ENCODE measurements around the gene TMTC2.

Gene TMTC2

GRCh38 chr12:82805812-82806497 lies 119.2 kb downstream of the TMTC2 start:
- DNase-seq (ENCODE audit: low spot score) = no peak
- TF ChIP-seq, protein P1, sequence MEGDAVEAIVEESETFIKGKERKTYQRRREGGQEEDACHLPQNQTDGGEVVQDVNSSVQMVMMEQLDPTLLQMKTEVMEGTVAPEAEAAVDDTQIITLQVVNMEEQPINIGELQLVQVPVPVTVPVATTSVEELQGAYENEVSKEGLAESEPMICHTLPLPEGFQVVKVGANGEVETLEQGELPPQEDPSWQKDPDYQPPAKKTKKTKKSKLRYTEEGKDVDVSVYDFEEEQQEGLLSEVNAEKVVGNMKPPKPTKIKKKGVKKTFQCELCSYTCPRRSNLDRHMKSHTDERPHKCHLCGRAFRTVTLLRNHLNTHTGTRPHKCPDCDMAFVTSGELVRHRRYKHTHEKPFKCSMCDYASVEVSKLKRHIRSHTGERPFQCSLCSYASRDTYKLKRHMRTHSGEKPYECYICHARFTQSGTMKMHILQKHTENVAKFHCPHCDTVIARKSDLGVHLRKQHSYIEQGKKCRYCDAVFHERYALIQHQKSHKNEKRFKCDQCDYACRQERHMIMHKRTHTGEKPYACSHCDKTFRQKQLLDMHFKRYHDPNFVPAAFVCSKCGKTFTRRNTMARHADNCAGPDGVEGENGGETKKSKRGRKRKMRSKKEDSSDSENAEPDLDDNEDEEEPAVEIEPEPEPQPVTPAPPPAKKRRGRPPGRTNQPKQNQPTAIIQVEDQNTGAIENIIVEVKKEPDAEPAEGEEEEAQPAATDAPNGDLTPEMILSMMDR (IDR thresholded peaks at IDR 0.05; ENCODE audit: extremely low read depth, missing control alignments) = no peak

- TF ChIP-seq, protein P1 (IDR thresholded peaks at IDR 0.05; ENCODE audit: extremely low read depth, missing control alignments) = no peak
- no peak for DNase-seq (ENCODE audit: low spot score)
These were observed 120.5 kb downstream of the TMTC2 start for GRCh38 chr12:82807132-82807737.

- TF ChIP-seq, protein P1 (IDR thresholded peaks at IDR 0.05; ENCODE audit: extremely low read depth, missing control alignments) = no peak
- DNase-seq (ENCODE audit: low spot score) = no peak
These were observed 123.9 kb downstream of the TMTC2 start for GRCh38 chr12:82810568-82810967.

DNA sequence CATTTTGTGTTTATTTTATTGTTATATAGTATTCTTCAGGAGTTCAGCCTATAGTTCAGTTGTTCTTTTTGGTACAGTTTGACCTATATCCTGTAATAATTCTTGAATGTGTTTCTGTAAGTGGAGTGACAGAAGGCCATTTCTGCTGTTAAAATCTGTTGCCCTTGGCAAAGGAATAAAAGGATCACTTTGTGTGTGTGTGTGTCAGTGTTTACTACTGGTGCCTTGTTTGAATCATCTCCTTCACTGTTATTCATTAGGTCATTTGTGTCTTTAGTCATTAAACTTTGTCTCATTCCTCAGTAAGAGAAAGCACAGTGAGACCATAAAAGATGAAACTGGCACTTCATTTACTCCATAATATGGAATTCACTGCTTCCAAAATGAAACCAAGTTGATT lies 130.7 kb downstream of the TMTC2 start:
- no peak for DNase-seq (ENCODE audit: low spot score)
- TF ChIP-seq, protein P1 (IDR thresholded peaks at IDR 0.05; ENCODE audit: extremely low read depth, missing control alignments) = no peak

DNA sequence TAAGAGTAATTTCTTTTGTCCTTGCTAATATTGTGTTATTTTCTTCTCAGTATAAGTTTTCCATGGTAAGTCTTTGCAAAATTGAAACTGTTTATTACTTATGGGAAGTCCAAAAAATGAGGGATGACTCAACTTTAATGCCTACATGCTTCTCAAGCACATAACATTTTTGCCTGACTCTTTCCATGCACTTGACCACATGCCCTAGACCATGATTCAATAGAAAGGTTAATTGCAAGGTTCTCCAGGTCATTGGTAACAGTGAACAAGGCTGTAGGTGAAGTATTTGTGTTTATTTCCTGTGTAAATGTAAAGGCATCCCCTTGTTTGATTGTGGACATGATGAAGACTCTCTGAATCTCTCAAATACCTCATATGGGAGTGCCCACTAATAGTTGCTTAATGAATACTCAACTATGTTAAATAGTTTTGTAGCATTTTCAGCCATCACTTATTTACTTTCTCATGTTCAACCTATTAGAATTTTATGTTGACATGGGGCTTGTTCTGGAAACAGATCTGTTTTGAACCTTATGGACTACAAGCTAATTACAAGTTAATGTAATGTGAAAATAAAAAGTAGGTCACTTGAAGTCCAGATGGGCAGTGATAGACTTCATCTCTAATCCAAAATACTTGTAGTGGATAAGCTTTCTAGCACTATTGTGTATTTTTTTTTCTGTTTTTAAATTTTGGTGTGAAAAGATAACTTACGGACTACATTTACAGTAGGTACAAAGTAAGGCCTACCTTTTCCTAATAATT lies 131.7 kb downstream of the TMTC2 start:
- TF ChIP-seq, protein P1 (IDR thresholded peaks at IDR 0.05; ENCODE audit: extremely low read depth, missing control alignments) = no peak
- DNase-seq (ENCODE audit: low spot score) = no peak

- TF ChIP-seq, protein P1 (IDR thresholded peaks at IDR 0.05; ENCODE audit: extremely low read depth, missing control alignments) = no peak
- DNase-seq (ENCODE audit: low spot score) = no peak
These were observed 139.8 kb downstream of the TMTC2 start for GRCh38 chr12:82826505-82826904.

DNA sequence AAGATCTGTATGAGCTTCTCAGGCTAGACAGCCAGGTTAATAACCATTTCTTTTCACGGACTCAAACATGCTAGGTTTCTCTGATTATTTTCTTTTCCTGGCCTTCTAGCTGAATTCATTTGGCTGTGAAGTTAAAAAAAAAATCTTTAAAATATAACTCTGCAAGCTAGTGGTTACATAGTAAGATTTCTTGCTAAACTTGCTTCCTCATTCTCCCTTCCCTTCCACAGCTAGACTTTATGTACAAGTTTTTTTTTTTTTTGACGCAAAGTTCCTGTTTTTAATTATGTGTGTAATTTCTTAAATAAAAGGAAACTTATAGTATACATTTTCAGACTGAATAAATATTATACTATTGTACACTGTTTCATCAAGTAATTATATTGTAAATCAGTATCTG lies 145.4 kb downstream of the TMTC2 start:
- DNase-seq (ENCODE audit: low spot score) = no peak
- TF ChIP-seq, protein P1 (IDR thresholded peaks at IDR 0.05; ENCODE audit: extremely low read depth, missing control alignments) = no peak
